ENCODE results near the gene GPR3. TPM values are rescaled to one million over a fixed set of nuclear protein-coding genes. Genes with fewer than 3 reads are reported as not detected.

GPR3 gene
- polyA plus RNA-seq, 3 donors, result 0.97 to 1.3 (median 1.1) TPM

- DNase-seq (ENCODE audit: extremely low read depth in 1 of 11, low read depth in 9 of 11, low spot score in 4 of 11), result no peak
These were observed 46.2 kb downstream of the GPR3 start for GRCh38 chr1:27438621-27439061.

DNA sequence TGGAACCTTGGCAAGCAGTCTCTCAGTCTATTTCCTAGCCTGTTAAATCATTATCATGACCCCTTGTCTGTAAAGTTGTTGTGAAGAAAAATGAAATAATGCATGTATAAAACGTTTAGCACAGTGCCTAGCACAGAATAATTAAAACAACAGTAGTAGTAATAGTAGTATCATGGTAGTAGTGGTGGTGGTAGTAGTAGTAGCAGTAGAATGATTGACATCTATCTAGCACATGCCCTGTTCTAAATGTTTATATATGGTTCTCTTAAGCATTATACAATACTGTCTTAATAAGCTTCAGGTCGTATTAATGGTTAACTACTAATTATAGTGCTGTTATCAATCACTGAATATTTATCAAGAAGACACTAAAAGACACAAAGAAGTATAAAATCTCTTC lies 46.7 kb downstream of the GPR3 start:
- DNase-seq (ENCODE audit: extremely low read depth in 1 of 11, low read depth in 9 of 11, low spot score in 4 of 11), result no peak

- no peak for DNase-seq (ENCODE audit: extremely low read depth in 1 of 11, low read depth in 9 of 11, low spot score in 4 of 11)
These were observed 52.2 kb downstream of the GPR3 start for GRCh38 chr1:27444632-27445031.

Other genes starting within 250 kb of the GPR3 start
- 10 to 100 TPM; 19.4 to 28.0 (median 24.0) TPM for gene SLC9A1, start 237.5 kb upstream of the GPR3 start, polyA plus RNA-seq (ENCODE audit: insufficient read length in 3 of 3)
- 10 to 100 TPM; 38.1 to 49.8 (median 46.8) TPM for gene WDTC1, start 158.0 kb upstream of the GPR3 start, polyA plus RNA-seq (ENCODE audit: insufficient read length in 3 of 3)
- 10 to 100 TPM; 37.7 to 44.6 (median 41.6) TPM for gene TMEM222, start 70.5 kb upstream of the GPR3 start, polyA plus RNA-seq (ENCODE audit: insufficient read length in 3 of 3)
- 10 to 100 TPM in 2 of 3 donors, 1 to 10 TPM in 1; 7.6 to 15.7 (median 10.2) TPM for gene SYTL1, start 50.6 kb upstream of the GPR3 start, polyA plus RNA-seq (ENCODE audit: insufficient read length in 3 of 3)
- gene MAP3K6, start 25.7 kb upstream of the GPR3 start, polyA plus RNA-seq (ENCODE audit: insufficient read length in 3 of 3), result 10 to 100 TPM in 2 of 3 donors, 1 to 10 TPM in 1; 9.7 to 11.6 (median 10.4) TPM
- gene FCN3, start 17.8 kb upstream of the GPR3 start, polyA plus RNA-seq (ENCODE audit: insufficient read length in 3 of 3), result 1 to 10 TPM; 2.6 to 3.3 (median 2.9) TPM
- under 1 TPM; 0.22 to 0.47 (median 0.26) TPM for gene CD164L2, start 9.3 kb upstream of the GPR3 start, polyA plus RNA-seq (ENCODE audit: insufficient read length in 3 of 3)
- gene WASF2, start 97.5 kb downstream of the GPR3 start, polyA plus RNA-seq (ENCODE audit: insufficient read length in 3 of 3), result 100 to 1,000 TPM; 124 to 151 (median 135) TPM
- gene AHDC1, start 211.5 kb downstream of the GPR3 start, polyA plus RNA-seq (ENCODE audit: insufficient read length in 3 of 3), result 10 to 100 TPM; 34.6 to 50.9 (median 48.8) TPM
- 1 to 10 TPM; 1.6 to 2.8 (median 2.1) TPM for gene FGR, start 242.6 kb downstream of the GPR3 start, polyA plus RNA-seq (ENCODE audit: insufficient read length in 3 of 3)